HG03460 (cell line): Measurements from ENCODE around the gene MPPED1.

ENCODE experiments used
- ATAC-seq: cut with Tn5 transposase; IDR thresholded peaks from one replicate; pipeline ENCODE4 v1.9.1; 2021; ENCODE audit not compliant: unreplicated experiment

MPPED1 gene

GRCh38 chr22:43535741-43536140 lies 123.9 kb downstream of the MPPED1 start:
- no peak for ATAC-seq

- no peak for ATAC-seq
Observed at GRCh38 chr22:43537019-43537585, 125.3 kb downstream of the MPPED1 start.

- ATAC-seq = no peak
Observed at GRCh38 chr22:43539572-43540528, 128.0 kb downstream of the MPPED1 start.

GRCh38 chr22:43540529-43540923 lies 128.7 kb downstream of the MPPED1 start:
- ATAC-seq = no peak

GRCh38 chr22:43541022-43541421 lies 129.2 kb downstream of the MPPED1 start:
- no peak for ATAC-seq

- ATAC-seq = no peak
Observed at GRCh38 chr22:43541462-43542407, 129.9 kb downstream of the MPPED1 start.

GRCh38 chr22:43542681-43543521 lies 131.1 kb downstream of the MPPED1 start:
- ATAC-seq = no peak

GRCh38 chr22:43543522-43544288 lies 131.9 kb downstream of the MPPED1 start:
- ATAC-seq = no peak

- ATAC-seq = no peak
Observed at GRCh38 chr22:43544289-43544673, 132.5 kb downstream of the MPPED1 start.

- no peak for ATAC-seq
Observed at GRCh38 chr22:43546186-43546585, 134.4 kb downstream of the MPPED1 start.

- no peak for ATAC-seq
Observed at GRCh38 chr22:43550024-43550620, 138.3 kb downstream of the MPPED1 start.

- ATAC-seq = no peak
Observed at GRCh38 chr22:43550672-43551071, 138.9 kb downstream of the MPPED1 start.

GRCh38 chr22:43553451-43554258 lies 141.8 kb downstream of the MPPED1 start:
- no peak for ATAC-seq

GRCh38 chr22:43554259-43554636 lies 142.4 kb downstream of the MPPED1 start:
- no peak for ATAC-seq

- ATAC-seq = no peak
Observed at GRCh38 chr22:43554694-43555365, 143.0 kb downstream of the MPPED1 start.

- no peak for ATAC-seq
Observed at GRCh38 chr22:43555561-43556515, 144.0 kb downstream of the MPPED1 start.
